SK-N-SH treated with all-trans-retinoic acid at 6 μM for 48 hours (cell line): Measurements from ENCODE around the gene INIP.

Experiments used
- ARNTL ChIP-seq: fragments of 450-650 bp; formaldehyde crosslinking; IDR thresholded peaks from 2 replicates; pipeline ENCODE4 v1.5.0; 2020; ENCODE audit warnings: low read depth, mild to moderate bottlenecking, moderate library complexity, borderline replicate concordance
- BACH2 ChIP-seq: fragments of 250-450 bp; sonication (Bioruptor Pico); IDR thresholded peaks from 2 replicates; pipeline ENCODE4 v1.9.0; 2021; ENCODE audit warnings: mild to moderate bottlenecking, borderline replicate concordance
- ESRRG ChIP-seq: fragments of 250-450 bp; sonication (Bioruptor Pico); IDR thresholded peaks from 2 replicates; pipeline ENCODE4 v1.6.1; 2021; ENCODE audit warnings: mild to moderate bottlenecking
- ISL1 ChIP-seq: fragments of 250-450 bp; sonication (Bioruptor Pico); IDR thresholded peaks from 2 replicates; pipeline ENCODE4 v2.1.2; 2022; ENCODE audit warnings: mild to moderate bottlenecking, moderate library complexity
- OSR1 ChIP-seq: fragments of 250-450 bp; sonication (Bioruptor Pico); IDR thresholded peaks from 2 replicates; pipeline ENCODE4 v1.8.0; 2022; ENCODE audit warnings: moderate library complexity, mild to moderate bottlenecking, inconsistent platforms
- PPARA ChIP-seq: fragments of 250-450 bp; sonication (Bioruptor Pico); IDR thresholded peaks from 2 replicates; pipeline ENCODE4 v1.5.0; 2020; ENCODE audit warnings: mild to moderate bottlenecking, borderline replicate concordance
- RARB ChIP-seq: fragments of 250-450 bp; sonication (Bioruptor Pico); IDR thresholded peaks from 2 replicates; pipeline ENCODE4 v1.8.0; 2021; ENCODE audit warnings: mild to moderate bottlenecking, moderate library complexity
- SNAI2 ChIP-seq: fragments of 250-450 bp; sonication (Bioruptor Pico); IDR thresholded peaks from 2 replicates; pipeline ENCODE4 v1.5.0; 2020; ENCODE audit warnings: mild to moderate bottlenecking, moderate library complexity
- TCF4 ChIP-seq: fragments of 250-450 bp; sonication (Bioruptor Pico); IDR thresholded peaks from 2 replicates; pipeline ENCODE4 v1.8.0; 2021; ENCODE audit warnings: mild to moderate bottlenecking, moderate library complexity, borderline replicate concordance
- ZC3H10 ChIP-seq: fragments of 250-450 bp; sonication (Bioruptor Pico); IDR thresholded peaks from 2 replicates; pipeline ENCODE4 v1.5.1; 2021; ENCODE audit warnings: mild to moderate bottlenecking, moderate library complexity
- TF ChIP-seq, protein P1 (sequence below): fragments of 250-450 bp; sonication (Bioruptor Pico); IDR thresholded peaks from 2 replicates; pipeline ENCODE4 v1.8.0; 2021; ENCODE audit warnings: low read depth, mild to moderate bottlenecking, moderate library complexity, borderline replicate concordance
- TF ChIP-seq, protein P2 (sequence below): fragments of 250-450 bp; sonication (Bioruptor Pico); IDR thresholded peaks from 2 replicates; pipeline ENCODE4 v1.5.1; 2021; ENCODE audit warnings: mild to moderate bottlenecking, moderate library complexity
- TF ChIP-seq, protein P3 (sequence below): fragments of 250-450 bp; sonication (Bioruptor Pico); IDR thresholded peaks from 2 replicates; pipeline ENCODE4 v1.8.0; 2020; ENCODE audit warnings: mild to moderate bottlenecking, moderate library complexity, borderline replicate concordance
- TF ChIP-seq, protein P4 (sequence below): fragments of 250-450 bp; sonication (Bioruptor Pico); IDR thresholded peaks from 2 replicates; pipeline ENCODE4 v1.5.1; 2020; ENCODE audit warnings: low read depth, mild to moderate bottlenecking, moderate library complexity

DNA sequence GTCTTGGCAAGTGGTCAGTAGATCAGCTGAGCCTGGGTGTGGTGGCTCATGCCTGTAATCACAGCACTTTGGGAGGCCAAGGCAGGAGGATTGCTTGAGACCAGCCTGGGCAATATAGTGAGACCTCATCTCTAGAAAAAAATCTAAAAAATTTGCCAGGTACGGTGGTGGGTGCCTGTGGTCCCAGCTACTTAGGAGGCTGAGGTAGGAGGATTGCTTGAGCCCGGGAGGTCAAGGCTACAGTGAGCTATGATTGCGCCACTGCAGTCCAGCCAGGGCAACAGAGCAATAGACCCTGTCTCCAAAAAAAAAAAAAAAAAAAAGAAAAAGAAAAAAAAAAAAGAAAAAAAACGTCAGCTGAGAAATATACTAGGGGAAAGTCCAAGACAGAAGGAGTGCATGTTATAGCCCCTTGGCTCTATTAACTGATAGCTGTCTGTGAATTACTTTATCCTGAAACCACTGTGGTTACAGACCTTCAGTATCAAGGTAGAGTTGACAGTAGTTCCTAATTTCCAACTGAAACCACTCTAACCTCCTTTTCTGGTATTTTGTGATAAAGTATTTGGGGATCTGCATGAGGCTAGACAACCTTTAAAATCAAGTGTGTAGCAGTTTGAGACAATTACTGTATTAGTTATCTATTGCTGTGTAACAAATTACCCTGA lies 2.3 kb upstream of the INIP start:
- TF ChIP-seq TCF4 = no peak
- TF ChIP-seq ESRRG (CRISPR knock-in tag) = no peak
- TF ChIP-seq, protein P1, sequence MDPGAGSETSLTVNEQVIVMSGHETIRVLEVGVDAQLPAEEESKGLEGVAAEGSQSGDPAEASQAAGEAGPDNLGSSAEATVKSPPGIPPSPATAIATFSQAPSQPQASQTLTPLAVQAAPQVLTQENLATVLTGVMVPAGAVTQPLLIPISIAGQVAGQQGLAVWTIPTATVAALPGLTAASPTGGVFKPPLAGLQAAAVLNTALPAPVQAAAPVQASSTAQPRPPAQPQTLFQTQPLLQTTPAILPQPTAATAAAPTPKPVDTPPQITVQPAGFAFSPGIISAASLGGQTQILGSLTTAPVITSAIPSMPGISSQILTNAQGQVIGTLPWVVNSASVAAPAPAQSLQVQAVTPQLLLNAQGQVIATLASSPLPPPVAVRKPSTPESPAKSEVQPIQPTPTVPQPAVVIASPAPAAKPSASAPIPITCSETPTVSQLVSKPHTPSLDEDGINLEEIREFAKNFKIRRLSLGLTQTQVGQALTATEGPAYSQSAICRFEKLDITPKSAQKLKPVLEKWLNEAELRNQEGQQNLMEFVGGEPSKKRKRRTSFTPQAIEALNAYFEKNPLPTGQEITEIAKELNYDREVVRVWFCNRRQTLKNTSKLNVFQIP (CRISPR knock-in tag) = no peak
- TF ChIP-seq, protein P2, sequence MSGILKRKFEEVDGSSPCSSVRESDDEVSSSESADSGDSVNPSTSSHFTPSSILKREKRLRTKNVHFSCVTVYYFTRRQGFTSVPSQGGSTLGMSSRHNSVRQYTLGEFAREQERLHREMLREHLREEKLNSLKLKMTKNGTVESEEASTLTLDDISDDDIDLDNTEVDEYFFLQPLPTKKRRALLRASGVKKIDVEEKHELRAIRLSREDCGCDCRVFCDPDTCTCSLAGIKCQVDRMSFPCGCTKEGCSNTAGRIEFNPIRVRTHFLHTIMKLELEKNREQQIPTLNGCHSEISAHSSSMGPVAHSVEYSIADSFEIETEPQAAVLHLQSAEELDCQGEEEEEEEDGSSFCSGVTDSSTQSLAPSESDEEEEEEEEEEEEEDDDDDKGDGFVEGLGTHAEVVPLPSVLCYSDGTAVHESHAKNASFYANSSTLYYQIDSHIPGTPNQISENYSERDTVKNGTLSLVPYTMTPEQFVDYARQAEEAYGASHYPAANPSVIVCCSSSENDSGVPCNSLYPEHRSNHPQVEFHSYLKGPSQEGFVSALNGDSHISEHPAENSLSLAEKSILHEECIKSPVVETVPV (CRISPR knock-in tag) = no peak
- TF ChIP-seq PPARA (CRISPR knock-in tag) = no peak
- TF ChIP-seq, protein P3, sequence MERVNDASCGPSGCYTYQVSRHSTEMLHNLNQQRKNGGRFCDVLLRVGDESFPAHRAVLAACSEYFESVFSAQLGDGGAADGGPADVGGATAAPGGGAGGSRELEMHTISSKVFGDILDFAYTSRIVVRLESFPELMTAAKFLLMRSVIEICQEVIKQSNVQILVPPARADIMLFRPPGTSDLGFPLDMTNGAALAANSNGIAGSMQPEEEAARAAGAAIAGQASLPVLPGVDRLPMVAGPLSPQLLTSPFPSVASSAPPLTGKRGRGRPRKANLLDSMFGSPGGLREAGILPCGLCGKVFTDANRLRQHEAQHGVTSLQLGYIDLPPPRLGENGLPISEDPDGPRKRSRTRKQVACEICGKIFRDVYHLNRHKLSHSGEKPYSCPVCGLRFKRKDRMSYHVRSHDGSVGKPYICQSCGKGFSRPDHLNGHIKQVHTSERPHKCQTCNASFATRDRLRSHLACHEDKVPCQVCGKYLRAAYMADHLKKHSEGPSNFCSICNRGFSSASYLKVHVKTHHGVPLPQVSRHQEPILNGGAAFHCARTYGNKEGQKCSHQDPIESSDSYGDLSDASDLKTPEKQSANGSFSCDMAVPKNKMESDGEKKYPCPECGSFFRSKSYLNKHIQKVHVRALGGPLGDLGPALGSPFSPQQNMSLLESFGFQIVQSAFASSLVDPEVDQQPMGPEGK = no peak
- TF ChIP-seq, protein P4, sequence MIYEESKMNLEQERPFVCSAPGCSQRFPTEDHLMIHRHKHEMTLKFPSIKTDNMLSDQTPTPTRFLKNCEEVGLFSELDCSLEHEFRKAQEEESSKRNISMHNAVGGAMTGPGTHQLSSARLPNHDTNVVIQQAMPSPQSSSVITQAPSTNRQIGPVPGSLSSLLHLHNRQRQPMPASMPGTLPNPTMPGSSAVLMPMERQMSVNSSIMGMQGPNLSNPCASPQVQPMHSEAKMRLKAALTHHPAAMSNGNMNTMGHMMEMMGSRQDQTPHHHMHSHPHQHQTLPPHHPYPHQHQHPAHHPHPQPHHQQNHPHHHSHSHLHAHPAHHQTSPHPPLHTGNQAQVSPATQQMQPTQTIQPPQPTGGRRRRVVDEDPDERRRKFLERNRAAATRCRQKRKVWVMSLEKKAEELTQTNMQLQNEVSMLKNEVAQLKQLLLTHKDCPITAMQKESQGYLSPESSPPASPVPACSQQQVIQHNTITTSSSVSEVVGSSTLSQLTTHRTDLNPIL (CRISPR knock-in tag) = no peak
- TF ChIP-seq ISL1 (CRISPR knock-in tag) = no peak
- no peak for TF ChIP-seq SNAI2 (CRISPR knock-in tag)
- no peak for TF ChIP-seq OSR1 (CRISPR knock-in tag)
- no peak for TF ChIP-seq RARB
- no peak for TF ChIP-seq ZC3H10 (CRISPR knock-in tag)
- TF ChIP-seq BACH2 (CRISPR knock-in tag) = no peak
- no peak for TF ChIP-seq ARNTL
